Lower leg skin (tissue), 4 donors: ENCODE data around the gene S1PR2. TPM values are rescaled to one million over a fixed set of nuclear protein-coding genes. Genes with fewer than 3 reads are reported as not detected.

Experiments used
- DNase-seq, 2 donors: peaks; one replicate each; pipeline ENCODE4 v3.0.0-alpha.2; 2019; ENCODE audit warnings: low spot score in 2 of 2
- H3K4me3 ChIP-seq: fragments of 200-600 bp; sonication (generic); 2 replicates; pipeline ENCODE4 v1.5.1; 2017; ENCODE audit warnings: mild to moderate bottlenecking, low read depth; ENCODE audit not compliant: poor library complexity, severe bottlenecking
- POLR2A ChIP-seq, 2 donors: fragments of 450-650 bp; IDR thresholded peaks; one replicate each; pipeline ENCODE4 v1.6.1; 2016 to 2017; ENCODE audit warnings: antibody characterized with exemption in 2 of 2, mild to moderate bottlenecking in 1 of 2, moderate library complexity in 1 of 2
- WGBS, 2 donors: methylation state at CpG; one replicate each; pipeline ENCODE4 v1.1.5; 2018; 5-methylcytosine and 5-hydroxymethylcytosine counted together
- intact Hi-C: fragments of 100-400 bp; cut with DNase I; formaldehyde crosslinking; loops from one replicate; pipeline ENCODE4 v1.15.0; 2023; ENCODE audit warnings: low total_unique reads
- total RNA-seq, 4 donors: library from RNA; depleted of rRNA; stranded (reverse); fragments of >200 nt; gene quantifications; one replicate each; pipeline ENCODE4 v1.1.0, GENCODE V29; 2016
- TF ChIP-seq, protein P1 (sequence below), 3 donors: fragments of 450-650 bp; IDR thresholded peaks; one replicate each; pipeline ENCODE4 v1.5.1; 2016; ENCODE audit warnings: antibody characterized with exemption in 3 of 3, mild to moderate bottlenecking in 3 of 3, moderate library complexity in 2 of 3

The S1PR2 gene
- total RNA-seq, 4 donors from 2014 or later: 4.5 to 11.4 (median 8.2) TPM

DNA sequence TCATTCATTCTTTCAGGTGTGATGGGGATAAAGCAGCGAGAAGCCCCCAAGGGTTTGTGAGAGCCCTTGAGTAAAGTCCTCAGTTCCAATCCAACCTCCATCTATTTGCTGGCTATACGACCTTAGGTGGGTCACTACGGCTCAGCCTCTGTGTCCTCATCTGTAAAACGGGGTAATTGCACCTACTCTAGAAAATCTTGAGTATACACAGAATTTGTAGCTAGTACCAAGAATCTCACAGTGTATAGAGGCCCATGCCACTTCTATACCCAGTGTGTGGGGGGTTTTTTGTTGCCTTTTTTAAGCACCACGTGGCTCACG is 36.0 kb downstream of the S1PR2 start:
- peak overlapping the region; percentile 72 for H3K4me3 ChIP-seq
- WGBS, 2 donors: 16 to 25% methylated on average over 6 of the region's 6 CpGs
- no peak for DNase-seq
- TF ChIP-seq, protein P1, sequence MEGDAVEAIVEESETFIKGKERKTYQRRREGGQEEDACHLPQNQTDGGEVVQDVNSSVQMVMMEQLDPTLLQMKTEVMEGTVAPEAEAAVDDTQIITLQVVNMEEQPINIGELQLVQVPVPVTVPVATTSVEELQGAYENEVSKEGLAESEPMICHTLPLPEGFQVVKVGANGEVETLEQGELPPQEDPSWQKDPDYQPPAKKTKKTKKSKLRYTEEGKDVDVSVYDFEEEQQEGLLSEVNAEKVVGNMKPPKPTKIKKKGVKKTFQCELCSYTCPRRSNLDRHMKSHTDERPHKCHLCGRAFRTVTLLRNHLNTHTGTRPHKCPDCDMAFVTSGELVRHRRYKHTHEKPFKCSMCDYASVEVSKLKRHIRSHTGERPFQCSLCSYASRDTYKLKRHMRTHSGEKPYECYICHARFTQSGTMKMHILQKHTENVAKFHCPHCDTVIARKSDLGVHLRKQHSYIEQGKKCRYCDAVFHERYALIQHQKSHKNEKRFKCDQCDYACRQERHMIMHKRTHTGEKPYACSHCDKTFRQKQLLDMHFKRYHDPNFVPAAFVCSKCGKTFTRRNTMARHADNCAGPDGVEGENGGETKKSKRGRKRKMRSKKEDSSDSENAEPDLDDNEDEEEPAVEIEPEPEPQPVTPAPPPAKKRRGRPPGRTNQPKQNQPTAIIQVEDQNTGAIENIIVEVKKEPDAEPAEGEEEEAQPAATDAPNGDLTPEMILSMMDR (IDR thresholded peaks at IDR 0.05): no peak
- TF ChIP-seq POLR2A (IDR thresholded peaks at IDR 0.05): no peak
- intact Hi-C loops: no loop called here

DNA sequence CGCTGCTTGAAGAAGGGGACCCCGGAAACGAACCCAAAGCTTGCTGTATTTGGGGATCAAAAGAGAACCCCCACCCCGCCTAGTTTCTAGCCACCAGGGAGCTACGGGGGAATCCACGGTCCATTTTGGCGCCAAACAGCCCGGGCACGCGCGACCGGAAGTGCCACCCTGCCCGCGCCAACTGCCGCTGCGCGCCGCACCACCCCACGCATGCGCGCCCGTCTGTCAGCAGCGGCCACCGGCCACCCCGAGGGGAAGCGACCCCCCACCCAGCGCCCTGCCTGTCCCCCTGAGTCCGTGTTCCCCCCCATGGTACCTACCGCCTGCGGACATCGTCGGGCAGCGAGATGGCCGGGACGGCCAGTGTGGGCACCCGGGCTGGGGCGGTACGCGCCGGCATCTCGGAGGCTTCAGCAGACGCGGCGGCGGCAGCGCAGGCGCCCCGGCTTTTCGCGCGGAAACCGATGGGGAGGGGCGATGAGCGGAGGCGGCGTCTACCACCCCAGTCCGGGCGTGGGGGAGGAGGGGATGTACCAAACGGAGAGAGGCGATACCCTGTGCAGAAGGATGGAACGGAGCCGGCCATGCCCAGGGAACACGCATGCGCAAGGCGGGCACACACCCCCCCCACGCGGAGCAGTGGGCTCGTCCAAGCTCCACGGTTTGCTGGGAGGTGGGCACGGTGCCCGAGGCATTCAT is 36.5 kb downstream of the S1PR2 start, which contains the start of gene DNMT1:
DNMT1 (minus strand) TSS at position 454 of the 699 bp plus-strand sequence; CDS start at position 400, 54 bp downstream.
- TF ChIP-seq POLR2A (IDR thresholded peaks at IDR 0.05): no peak
- TF ChIP-seq, protein P1 (IDR thresholded peaks at IDR 0.05): no peak
- DNase-seq: peak; percentile 90 to 99
- peak within 1 kb of the TSS; percentile 72 for H3K4me3 ChIP-seq
- intact Hi-C loops: no loop called here
- WGBS, 2 donors: 0 to 1% methylated on average over 26 to 31 of the region's 71 CpGs

DNA sequence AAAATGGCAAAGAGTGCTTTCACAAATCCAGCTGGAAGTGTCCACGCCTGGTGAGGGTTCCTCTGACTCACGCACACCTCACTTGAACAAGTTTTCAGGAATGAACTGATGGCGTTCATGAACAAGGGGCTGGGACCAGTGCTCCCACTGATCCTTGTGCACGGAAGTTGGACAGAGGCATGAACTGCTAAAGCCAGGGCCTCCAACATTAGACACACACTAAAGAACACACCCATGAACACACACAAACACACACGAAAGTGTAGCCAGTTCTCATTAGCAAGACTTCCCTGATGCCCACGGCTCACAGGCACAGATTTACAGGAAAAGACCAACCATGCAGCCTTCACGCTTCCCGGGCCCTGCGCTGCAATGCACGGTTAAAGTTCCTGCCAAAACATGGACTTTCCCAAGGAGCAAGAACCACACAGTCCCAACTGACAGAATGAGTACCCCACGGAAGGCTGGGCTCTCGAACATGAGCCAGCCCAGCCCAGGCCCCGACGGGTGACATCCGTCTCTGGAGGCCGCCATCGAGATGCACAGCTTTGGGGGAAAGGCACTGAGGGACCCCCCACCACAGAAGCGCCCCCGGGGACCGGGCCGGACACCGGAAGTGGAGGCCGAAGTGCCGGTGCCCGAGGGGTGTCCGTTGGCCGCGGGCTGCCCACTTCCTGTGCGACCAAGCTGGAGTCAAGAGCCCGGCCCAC is 37.2 kb downstream of the S1PR2 start:
- intact Hi-C loops: no loop called here
- 1 to 2% methylated on average over 11 to 17 of the region's 30 CpGs for WGBS, 2 donors
- no peak for TF ChIP-seq POLR2A (IDR thresholded peaks at IDR 0.05)
- TF ChIP-seq, protein P1 (IDR thresholded peaks at IDR 0.05): no peak
- peak overlapping the region; percentile 72 for H3K4me3 ChIP-seq
- DNase-seq: peak; percentile 22 to 90

DNA sequence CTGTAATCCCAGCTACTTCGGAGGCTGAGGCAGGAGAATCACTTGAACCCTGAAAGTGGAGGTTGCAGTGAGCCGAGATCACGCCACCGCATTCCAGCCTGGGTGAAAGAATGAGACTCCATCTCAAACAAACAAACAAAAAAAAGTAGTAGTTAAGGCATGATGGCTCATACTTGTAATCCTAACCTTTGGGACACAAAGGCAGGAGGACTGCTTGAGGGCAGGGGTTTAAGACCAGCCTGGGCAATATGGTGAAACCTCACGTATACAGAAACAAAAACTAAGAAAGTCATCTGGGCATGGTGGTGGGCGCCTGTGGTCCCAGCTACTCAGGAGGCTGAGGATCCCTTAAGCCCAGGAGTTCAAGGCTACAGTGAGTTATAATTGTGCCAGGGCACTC is 38.2 kb downstream of the S1PR2 start:
- DNase-seq: no peak
- intact Hi-C loops: no loop called here
- WGBS, 2 donors: 86 to 88% methylated on average over 6 of the region's 6 CpGs
- TF ChIP-seq, protein P1 (IDR thresholded peaks at IDR 0.05): no peak
- no peak for TF ChIP-seq POLR2A (IDR thresholded peaks at IDR 0.05)
- H3K4me3 ChIP-seq: no peak overlapping the region

DNA sequence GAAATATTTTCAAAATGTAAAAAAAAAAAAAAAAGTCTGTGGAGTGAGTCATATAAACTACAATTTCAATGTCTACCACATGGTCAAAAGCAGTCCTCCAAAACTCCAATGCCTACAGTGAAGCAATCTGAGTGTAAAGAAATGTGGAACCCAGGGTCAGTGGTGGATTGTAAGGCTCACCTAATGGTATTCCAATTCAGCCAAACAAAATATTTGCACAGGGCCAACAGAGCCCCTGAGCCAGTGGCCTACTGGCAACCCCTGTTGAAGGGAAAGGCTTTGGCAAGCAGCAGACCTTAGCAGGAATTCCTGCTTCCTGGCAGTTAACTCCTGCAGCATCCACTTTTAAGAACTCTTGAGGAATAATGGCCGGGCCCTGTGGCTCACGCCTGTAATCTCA is 39.8 kb downstream of the S1PR2 start:
- no peak for DNase-seq
- intact Hi-C loops: no loop called here
- H3K4me3 ChIP-seq: no peak overlapping the region
- 67 to 77% methylated on average over 2 of the region's 2 CpGs for WGBS, 2 donors
- no peak for TF ChIP-seq POLR2A (IDR thresholded peaks at IDR 0.05)
- TF ChIP-seq, protein P1 (IDR thresholded peaks at IDR 0.05): no peak
